ENCODE data around the gene SP140.

DNA sequence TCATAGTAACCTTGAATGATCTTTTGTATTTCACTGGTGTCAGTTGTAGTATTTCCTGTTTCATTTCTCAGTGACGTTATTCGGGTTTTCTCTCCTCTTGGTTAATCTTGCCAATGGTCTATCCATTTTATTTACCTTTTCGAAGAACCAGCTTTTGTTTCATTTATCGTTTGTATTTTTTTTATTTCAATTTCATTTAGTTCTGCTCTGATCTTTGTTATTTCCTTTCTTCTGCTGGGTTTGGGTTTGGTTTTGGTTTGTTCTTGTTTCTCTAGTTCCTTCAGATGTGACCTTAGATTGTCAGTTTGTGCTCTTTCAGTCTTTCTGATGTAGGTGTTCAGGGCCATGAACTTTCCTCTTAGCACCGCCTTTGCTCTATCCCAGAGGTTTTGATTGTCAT, 36.7 kb downstream of the SP140 start:
- TF ChIP-seq, protein P1, sequence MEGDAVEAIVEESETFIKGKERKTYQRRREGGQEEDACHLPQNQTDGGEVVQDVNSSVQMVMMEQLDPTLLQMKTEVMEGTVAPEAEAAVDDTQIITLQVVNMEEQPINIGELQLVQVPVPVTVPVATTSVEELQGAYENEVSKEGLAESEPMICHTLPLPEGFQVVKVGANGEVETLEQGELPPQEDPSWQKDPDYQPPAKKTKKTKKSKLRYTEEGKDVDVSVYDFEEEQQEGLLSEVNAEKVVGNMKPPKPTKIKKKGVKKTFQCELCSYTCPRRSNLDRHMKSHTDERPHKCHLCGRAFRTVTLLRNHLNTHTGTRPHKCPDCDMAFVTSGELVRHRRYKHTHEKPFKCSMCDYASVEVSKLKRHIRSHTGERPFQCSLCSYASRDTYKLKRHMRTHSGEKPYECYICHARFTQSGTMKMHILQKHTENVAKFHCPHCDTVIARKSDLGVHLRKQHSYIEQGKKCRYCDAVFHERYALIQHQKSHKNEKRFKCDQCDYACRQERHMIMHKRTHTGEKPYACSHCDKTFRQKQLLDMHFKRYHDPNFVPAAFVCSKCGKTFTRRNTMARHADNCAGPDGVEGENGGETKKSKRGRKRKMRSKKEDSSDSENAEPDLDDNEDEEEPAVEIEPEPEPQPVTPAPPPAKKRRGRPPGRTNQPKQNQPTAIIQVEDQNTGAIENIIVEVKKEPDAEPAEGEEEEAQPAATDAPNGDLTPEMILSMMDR (IDR thresholded peaks at IDR 0.05 in 2 of 3, conservative IDR thresholded peaks at IDR 0.05 in 1 of 3; ENCODE audit: control insufficient read depth in 2 of 3, extremely low read depth in 1 of 3, insufficient read depth in 1 of 3, low read depth in 3 of 3, low read length in 3 of 3) = no peak
- TF ChIP-seq YY1 (IDR thresholded peaks at IDR 0.05; ENCODE audit: low read depth, low read length) = no peak
- TF ChIP-seq ASH2L (IDR thresholded peaks at IDR 0.05; ENCODE audit: borderline replicate concordance, low read depth) = no peak
- TF ChIP-seq RCOR1 (conservative IDR thresholded peaks at IDR 0.05; ENCODE audit: low read depth, low read length) = no peak

All from GM12878 (cell line).